ENCODE measurements around the gene EXOC4. TPM values are rescaled to one million over a fixed set of nuclear protein-coding genes. Genes with fewer than 3 reads are reported as not detected.

EXOC4 gene
- total and polyA plus RNA-seq, 2 of the 8 experiments (the other 6 are each of a cell fraction or from before 2014, with no cell fraction given): 27.0 to 67.3 TPM

DNA sequence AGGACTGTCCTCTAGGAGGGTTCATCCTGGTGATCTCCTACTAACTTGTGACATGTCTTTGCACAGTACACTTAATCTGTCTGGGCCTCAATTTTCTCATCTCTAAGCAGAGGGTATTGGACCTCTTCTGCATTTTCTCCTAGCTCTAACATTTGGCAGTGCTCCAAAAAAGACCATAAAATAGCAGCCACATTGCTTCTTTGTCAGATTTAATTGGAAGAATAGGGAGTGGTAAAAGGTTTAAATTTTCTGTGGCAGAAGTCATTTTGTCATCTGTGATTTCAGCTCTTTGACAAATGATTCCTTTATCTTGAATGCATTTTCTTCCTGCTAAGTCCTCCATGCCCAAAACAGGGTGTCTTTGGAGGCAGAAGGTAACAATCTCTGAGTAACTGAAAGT is 584.3 kb downstream of the EXOC4 start:
- H3K27ac ChIP-seq (ENCODE audit: low read depth, low read length): no peak overlapping the region
- no peak overlapping the region for H3K4me3 ChIP-seq (ENCODE audit: extremely low read depth in 1 of 4, insufficient read depth in 2 of 4, low read depth in 3 of 4, low read length in 4 of 4)
- no peak overlapping the region for H2BK12ac ChIP-seq (ENCODE audit: low read depth, low read length)
- H3K9me3 ChIP-seq (ENCODE audit: insufficient read depth in 2 of 2, low read depth in 1 of 2, low read length in 1 of 2): no peaks in the 10 kb centered on the region
- no peaks in the 10 kb centered on the region for H3K79me2 ChIP-seq (ENCODE audit: control insufficient read depth in 1 of 2, insufficient read depth in 2 of 2, low read length in 2 of 2)
- no peaks in the 10 kb centered on the region for H4K20me1 ChIP-seq (replicated peaks in 1 of 2; ENCODE audit: control insufficient read depth in 1 of 2, insufficient read depth in 2 of 2, low read length in 2 of 2)
- H3K14ac ChIP-seq (ENCODE audit: insufficient read length): no peak overlapping the region
- no peak overlapping the region for H3K4ac ChIP-seq (replicated peaks; ENCODE audit: insufficient read length, low read depth, low read length)
- peaks cover 0 to 1% (median 0%) of the 10 kb centered on the region in 4 experiments; a peak in 1 of 8 replicates for H3K36me3 ChIP-seq (ENCODE audit: control insufficient read depth in 2 of 4, insufficient read depth in 4 of 4, low read length in 3 of 4)
- DNase-seq (ENCODE audit: low read depth in 1 of 2, low spot score in 2 of 2): no peak
- no peak for FAIRE-seq
- H3K4me1 ChIP-seq (replicated peaks in 1 of 4; ENCODE audit: control insufficient read depth in 3 of 4, insufficient read depth in 4 of 4, low read length in 3 of 4): peaks cover 0 to 4% (median 0%) of the 10 kb centered on the region in 4 experiments; a peak in 1 of 7 replicates
- no peak overlapping the region for H4K91ac ChIP-seq (replicated peaks; ENCODE audit: insufficient read length, low read length)
- ChIA-PET POLR2A (ENCODE audit: partially characterized antibody) (interaction anchor here (0.6 kb wide), 1 partner anchor 1115 kb away, joined by 5 read pairs; no protein-coding TSS in a partner anchor), CTCF (ENCODE audit: partially characterized antibody) (no interaction called here)
- no peak overlapping the region for H3K9ac ChIP-seq (replicated peaks in 1 of 4; ENCODE audit: extremely low read depth in 1 of 4, low read depth in 3 of 4, low read length in 3 of 4)
- no peak overlapping the region for H3K4me2 ChIP-seq (ENCODE audit: insufficient read depth in 1 of 2, low read depth in 2 of 2, low read length in 2 of 2)
- H2BK5ac ChIP-seq (ENCODE audit: low read depth, low read length): no peak overlapping the region
- no peak overlapping the region for H3K18ac ChIP-seq (ENCODE audit: extremely low read depth, low read length)
- no peaks in the 10 kb centered on the region for H3K27me3 ChIP-seq (replicated peaks in 1 of 4; ENCODE audit: control insufficient read depth in 3 of 4, extremely low read depth in 1 of 4, insufficient read depth in 3 of 4, low read length in 3 of 4)
- H2BK15ac ChIP-seq (ENCODE audit: low read length): no peak overlapping the region
- H2AK5ac ChIP-seq (ENCODE audit: low read depth, low read length): no peak overlapping the region
- H2AFZ ChIP-seq (ENCODE audit: low read length): no peak overlapping the region
- H2BK120ac ChIP-seq (replicated peaks; ENCODE audit: low read depth, low read length): no peak overlapping the region
- no peak overlapping the region for H4K8ac ChIP-seq (ENCODE audit: extremely low read depth, insufficient read depth, low read length)
- H2BK20ac ChIP-seq (ENCODE audit: low read length): no peak overlapping the region
- no peaks in the 10 kb centered on the region for H3K79me1 ChIP-seq (ENCODE audit: low read depth, low read length)
- H3K56ac ChIP-seq (replicated peaks; ENCODE audit: insufficient read length, low read depth, low read length): no peak overlapping the region
- H3K23ac ChIP-seq (ENCODE audit: insufficient read length): no peak overlapping the region
- H4K5ac ChIP-seq (ENCODE audit: insufficient read length, low read depth, low read length): no peak overlapping the region
- H3K23me2 ChIP-seq (ENCODE audit: low read depth, low read length): no peaks in the 10 kb centered on the region
- no peak for TF ChIP-seq BACH1 (IDR thresholded peaks at IDR 0.05; ENCODE audit: low read length)
- TF ChIP-seq CREB1 (IDR thresholded peaks at IDR 0.05): no peak
- no peak for TF ChIP-seq JUND (IDR thresholded peaks at IDR 0.05; ENCODE audit: low read length)
- TF ChIP-seq NRF1 (IDR thresholded peaks at IDR 0.05; ENCODE audit: low read depth, low read length): no peak
- no peak for TF ChIP-seq SP2 (IDR thresholded peaks at IDR 0.05; ENCODE audit: low read length)
- TF ChIP-seq, protein P1, sequence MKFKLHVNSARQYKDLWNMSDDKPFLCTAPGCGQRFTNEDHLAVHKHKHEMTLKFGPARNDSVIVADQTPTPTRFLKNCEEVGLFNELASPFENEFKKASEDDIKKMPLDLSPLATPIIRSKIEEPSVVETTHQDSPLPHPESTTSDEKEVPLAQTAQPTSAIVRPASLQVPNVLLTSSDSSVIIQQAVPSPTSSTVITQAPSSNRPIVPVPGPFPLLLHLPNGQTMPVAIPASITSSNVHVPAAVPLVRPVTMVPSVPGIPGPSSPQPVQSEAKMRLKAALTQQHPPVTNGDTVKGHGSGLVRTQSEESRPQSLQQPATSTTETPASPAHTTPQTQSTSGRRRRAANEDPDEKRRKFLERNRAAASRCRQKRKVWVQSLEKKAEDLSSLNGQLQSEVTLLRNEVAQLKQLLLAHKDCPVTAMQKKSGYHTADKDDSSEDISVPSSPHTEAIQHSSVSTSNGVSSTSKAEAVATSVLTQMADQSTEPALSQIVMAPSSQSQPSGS (IDR thresholded peaks at IDR 0.05; ENCODE audit: low read length): no peak
- no peak for TF ChIP-seq USF2 (IDR thresholded peaks at IDR 0.05; ENCODE audit: low read length)
- TF ChIP-seq CTCF (IDR thresholded peaks at IDR 0.05; ENCODE audit: control extremely low read depth in 1 of 3, insufficient read depth in 1 of 3, low read depth in 1 of 3, low read length in 3 of 3): no peak
- no peak for TF ChIP-seq RXRA (IDR thresholded peaks at IDR 0.05; ENCODE audit: insufficient read depth, low read depth, low read length)
- no peak for TF ChIP-seq SIX5 (IDR thresholded peaks at IDR 0.05; ENCODE audit: low read depth, low read length)
